Mesodermal cell (in vitro differentiated cells): ENCODE data around the gene DAPK1.

Experiments
- H3K27ac ChIP-seq: 2 replicates; pipeline ENCODE4 v1.7.0; 2013; ENCODE audit warnings: mild to moderate bottlenecking, low read depth, low read length, moderate library complexity; ENCODE audit not compliant: severe bottlenecking
- H3K36me3 ChIP-seq: 2 replicates; pipeline ENCODE4 v1.7.1; 2013; ENCODE audit warnings: mild to moderate bottlenecking, low read length, moderate library complexity; ENCODE audit not compliant: control insufficient read depth, insufficient read depth
- H3K4me1 ChIP-seq: one replicate; pipeline ENCODE4 v1.7.1; 2013; ENCODE audit warnings: mild to moderate bottlenecking, low read length; ENCODE audit not compliant: insufficient read depth, control insufficient read depth, poor library complexity, severe bottlenecking
- H3K4me3 ChIP-seq: 2 replicates; pipeline ENCODE4 v1.7.0; 2013; ENCODE audit warnings: low read length, control low read depth, mild to moderate bottlenecking; ENCODE audit not compliant: insufficient read depth, poor library complexity, severe bottlenecking; ENCODE audit errors: extremely low read depth
- H3K9me3 ChIP-seq: 2 replicates; pipeline ENCODE4 v1.7.1; 2013; ENCODE audit warnings: mild to moderate bottlenecking, low read length, moderate library complexity; ENCODE audit not compliant: control insufficient read depth
- WGBS, 2 experiments: methylation state at CpG; one replicate each; pipeline ENCODE4 v1.1.5; 2013; ENCODE audit warnings: missing lambda C conversion rate in 2 of 2; ENCODE audit not compliant: insufficient coverage in 2 of 2; 5-methylcytosine and 5-hydroxymethylcytosine counted together

Gene DAPK1

DNA sequence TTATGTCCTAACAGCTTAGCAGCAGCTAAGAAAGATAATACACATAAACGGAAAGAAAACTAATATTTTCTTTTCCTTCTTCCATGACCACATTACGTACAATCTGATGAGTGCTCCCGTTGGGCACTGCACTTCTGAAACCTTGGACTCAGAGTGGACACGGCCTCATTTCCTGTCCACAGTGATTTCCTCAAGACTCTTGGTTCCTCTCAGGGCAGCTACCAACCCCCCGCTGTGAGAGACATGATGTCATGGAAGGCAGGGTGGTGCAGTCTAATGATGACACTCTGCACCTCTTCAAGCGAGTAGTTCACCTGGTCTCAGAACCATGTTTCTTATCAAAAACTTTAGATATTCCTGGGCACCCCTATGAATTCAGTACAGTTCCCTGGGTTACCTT lies 159.5 kb downstream of the DAPK1 start:
- Histone ChIP-seq H3K27ac (no peak overlapping the region), H3K4me3 (no peak overlapping the region), H3K4me1 (peaks cover 11% of the 10 kb centered on the region), H3K36me3 (peaks cover 36% of the 10 kb centered on the region), H3K9me3 (no peaks in the 10 kb centered on the region)
- 89 to 92% methylated on average over 5 of the region's 6 CpGs for WGBS, 2 experiments

DNA sequence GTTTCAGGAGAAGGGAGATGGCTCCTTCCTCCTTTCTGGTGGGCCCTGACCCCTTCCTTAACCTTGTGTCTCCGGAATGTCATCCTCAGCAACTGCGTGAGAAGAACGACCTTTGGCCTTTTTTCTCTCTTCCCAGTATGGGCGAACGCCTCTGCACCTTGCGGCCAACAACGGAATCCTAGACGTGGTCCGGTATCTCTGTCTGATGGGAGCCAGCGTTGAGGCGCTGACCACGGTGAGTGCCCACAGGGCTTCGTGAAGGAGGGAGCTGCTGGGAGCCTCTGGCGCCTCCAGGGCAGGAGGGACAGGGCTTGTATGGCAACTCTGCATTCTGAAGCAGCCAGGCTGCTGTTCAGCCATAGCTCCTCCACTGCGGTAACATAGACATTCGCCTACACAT lies 160.2 kb downstream of the DAPK1 start:
- Histone ChIP-seq H3K9me3 (no peaks in the 10 kb centered on the region), H3K27ac (no peak overlapping the region), H3K4me1 (peaks cover 11% of the 10 kb centered on the region), H3K36me3 (peaks cover 36% of the 10 kb centered on the region), H3K4me3 (no peak overlapping the region)
- WGBS, 2 experiments, result 96 to 97% methylated on average over 14 to 16 of the region's 16 CpGs

DNA sequence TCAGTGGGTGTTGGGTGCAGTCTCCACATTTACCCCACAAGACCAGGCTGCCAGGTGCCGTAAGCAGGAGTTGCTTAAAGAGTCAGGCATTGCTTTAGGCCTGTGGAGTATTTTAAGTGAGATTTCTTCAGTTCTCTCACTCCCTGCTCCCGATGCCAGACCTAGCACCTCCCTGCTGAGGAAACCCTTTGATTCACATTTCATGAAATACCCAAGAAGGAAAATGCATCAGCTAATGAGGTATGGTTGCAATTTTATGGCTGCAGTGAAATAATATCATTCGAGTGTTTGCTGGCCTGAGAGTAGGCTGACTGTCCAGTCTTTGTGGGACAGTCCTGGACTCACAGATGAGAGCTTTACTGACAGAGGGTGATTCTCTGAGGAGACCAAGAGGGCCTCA lies 160.8 kb downstream of the DAPK1 start:
- Histone ChIP-seq H3K36me3 (peaks cover 36% of the 10 kb centered on the region), H3K4me1 (peaks cover 11% of the 10 kb centered on the region), H3K4me3 (no peak overlapping the region), H3K9me3 (no peaks in the 10 kb centered on the region), H3K27ac (no peak overlapping the region)
- 94 to 100% methylated on average over 1 of the region's 3 CpGs for WGBS, 2 experiments

DNA sequence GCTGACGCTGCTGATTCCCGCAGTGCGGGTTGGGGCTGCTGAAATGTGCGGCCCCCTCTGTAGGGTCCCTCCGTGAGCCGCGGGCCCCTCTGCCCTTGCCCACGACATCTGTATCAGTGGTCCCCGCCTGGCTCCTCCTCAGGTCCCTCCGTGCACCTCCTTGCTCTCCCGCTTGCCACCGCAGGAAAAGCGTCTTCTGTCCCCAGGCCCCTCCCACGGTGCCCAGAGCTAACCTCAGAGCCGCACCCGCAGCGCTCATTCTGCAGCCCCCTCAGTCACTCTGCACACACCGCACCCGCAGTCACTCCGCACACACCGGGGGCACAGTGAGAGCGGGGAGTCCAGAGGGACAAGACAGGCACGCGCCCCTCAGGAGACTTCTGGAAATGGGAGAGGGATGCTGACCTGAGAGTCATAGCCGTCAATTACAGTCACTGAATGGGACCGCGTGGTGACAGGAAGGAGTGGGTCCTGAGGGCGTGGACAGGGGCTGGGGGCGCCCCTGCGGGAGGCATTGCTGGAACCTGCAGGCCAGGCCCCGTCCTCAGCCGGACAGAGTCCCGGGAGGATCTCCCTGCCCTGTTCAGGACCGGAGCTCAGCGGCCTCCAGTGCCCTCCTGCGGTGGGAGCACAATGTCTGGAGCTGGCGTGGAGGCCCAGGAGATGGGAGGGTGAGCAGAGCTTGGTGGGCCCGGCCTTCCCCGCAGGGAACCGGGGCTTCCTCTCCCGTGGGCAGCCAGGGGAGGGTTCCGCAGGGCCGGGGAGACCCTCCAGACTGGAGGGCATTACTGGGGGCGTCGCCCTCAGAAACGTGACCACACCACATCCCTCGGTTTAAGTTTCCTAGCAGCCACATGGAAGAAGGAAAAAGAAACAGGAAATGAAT lies 162.1 kb downstream of the DAPK1 start:
- WGBS, 2 experiments, result 94 to 96% methylated on average over 34 to 35 of the region's 47 CpGs
- Histone ChIP-seq H3K27ac (no peak overlapping the region), H3K4me1 (peaks cover 11% of the 10 kb centered on the region), H3K36me3 (peaks cover 36% of the 10 kb centered on the region), H3K9me3 (no peaks in the 10 kb centered on the region), H3K4me3 (no peak overlapping the region)

DNA sequence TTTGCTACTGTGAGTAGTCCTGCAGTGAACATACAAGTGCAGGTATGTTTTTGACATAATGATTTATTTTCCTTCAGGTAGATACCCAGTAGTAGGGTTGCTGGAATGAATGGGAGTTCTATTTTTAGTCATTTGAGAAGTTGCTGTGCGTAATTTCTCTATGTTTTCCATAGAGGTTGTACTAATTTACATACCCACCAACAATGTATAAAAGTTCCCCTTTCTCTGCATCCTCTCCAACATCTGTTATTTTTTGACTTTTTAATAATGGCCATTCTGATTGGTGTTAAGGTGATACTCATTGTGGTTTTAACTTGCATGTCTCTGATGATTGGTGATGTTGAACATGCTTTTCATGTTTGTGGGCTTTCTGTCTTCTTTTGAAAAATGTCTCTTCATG lies 163.6 kb downstream of the DAPK1 start:
- H3K4me1 ChIP-seq, result peaks cover 9% of the 10 kb centered on the region
- no CpG with 5 or more reads among the region's 1 CpG for WGBS, 2 experiments
- peaks cover 44% of the 10 kb centered on the region for H3K36me3 ChIP-seq
- no peak overlapping the region for H3K4me3 ChIP-seq
- H3K27ac ChIP-seq, result no peak overlapping the region
- no peaks in the 10 kb centered on the region for H3K9me3 ChIP-seq

DNA sequence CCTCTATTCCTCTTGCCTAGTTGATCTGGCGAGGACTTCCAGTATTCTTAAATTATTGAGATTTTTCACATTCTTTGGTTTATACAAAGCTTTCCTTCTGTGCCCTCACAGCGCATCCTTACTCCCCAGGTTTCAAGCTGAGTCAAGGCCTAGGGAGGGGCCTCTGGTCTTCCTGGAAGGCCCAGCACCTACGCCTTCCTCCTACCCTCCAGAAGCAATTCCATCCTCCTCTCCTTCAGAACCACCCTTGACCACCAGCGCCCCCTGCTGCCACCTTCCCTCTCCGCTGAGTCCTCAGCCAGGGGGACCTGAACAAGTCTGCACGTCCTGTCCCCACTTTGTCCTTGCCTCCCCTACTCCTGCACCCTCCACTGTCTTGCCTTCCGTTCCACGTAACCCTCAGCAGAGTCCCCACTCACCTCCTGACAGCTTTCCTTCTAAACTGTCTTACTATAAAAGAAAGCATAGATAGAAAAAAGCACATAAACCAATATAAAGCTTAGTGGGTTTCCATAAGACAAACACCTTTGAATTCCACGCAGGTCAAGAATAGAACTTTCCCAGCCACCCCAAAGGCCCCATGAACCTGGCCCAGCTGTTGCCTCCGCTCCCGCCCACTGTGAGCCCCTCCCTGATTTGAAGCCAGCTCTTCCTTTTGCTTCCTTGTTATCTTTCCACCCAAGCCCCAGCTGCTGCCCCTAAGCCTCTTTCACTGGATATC lies 165.3 kb downstream of the DAPK1 start:
- WGBS, 2 experiments, result 50 to 78% methylated on average over 5 to 6 of the region's 11 CpGs

DNA sequence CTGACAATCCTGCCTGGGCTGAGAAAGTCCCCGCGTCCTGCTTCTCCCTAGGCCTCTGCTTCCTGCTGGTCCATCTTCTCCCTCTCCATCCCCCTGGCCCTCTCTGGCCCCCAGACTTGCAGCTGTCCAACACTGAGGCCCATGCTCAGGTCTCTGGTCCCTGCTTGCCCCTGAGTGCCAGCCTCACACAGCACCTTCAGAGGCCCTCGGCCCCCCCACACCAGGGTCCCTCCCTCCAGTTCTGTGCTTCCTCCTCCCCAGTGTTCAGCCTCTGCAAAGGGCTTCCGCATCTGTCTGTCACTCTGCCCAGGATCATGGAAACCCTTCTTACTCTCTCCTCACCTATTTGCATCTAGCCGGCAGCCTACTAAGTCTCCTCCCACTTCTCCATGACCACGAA lies 165.9 kb downstream of the DAPK1 start:
- WGBS, 2 experiments, result 85 to 98% methylated on average over 4 to 6 of the region's 6 CpGs
- Histone ChIP-seq H3K27ac (no peak overlapping the region), H3K9me3 (peaks cover 9% of the 10 kb centered on the region), H3K4me1 (no peaks in the 10 kb centered on the region), H3K4me3 (no peak overlapping the region), H3K36me3 (peaks cover 53% of the 10 kb centered on the region)

More for the DNA sequence above, 165.3 kb downstream of the DAPK1 start:
- Histone ChIP-seq H3K9me3 (peaks cover 9% of the 10 kb centered on the region), H3K36me3 (peaks cover 53% of the 10 kb centered on the region), H3K27ac (no peak overlapping the region), H3K4me1 (no peaks in the 10 kb centered on the region), H3K4me3 (no peak overlapping the region)

DNA sequence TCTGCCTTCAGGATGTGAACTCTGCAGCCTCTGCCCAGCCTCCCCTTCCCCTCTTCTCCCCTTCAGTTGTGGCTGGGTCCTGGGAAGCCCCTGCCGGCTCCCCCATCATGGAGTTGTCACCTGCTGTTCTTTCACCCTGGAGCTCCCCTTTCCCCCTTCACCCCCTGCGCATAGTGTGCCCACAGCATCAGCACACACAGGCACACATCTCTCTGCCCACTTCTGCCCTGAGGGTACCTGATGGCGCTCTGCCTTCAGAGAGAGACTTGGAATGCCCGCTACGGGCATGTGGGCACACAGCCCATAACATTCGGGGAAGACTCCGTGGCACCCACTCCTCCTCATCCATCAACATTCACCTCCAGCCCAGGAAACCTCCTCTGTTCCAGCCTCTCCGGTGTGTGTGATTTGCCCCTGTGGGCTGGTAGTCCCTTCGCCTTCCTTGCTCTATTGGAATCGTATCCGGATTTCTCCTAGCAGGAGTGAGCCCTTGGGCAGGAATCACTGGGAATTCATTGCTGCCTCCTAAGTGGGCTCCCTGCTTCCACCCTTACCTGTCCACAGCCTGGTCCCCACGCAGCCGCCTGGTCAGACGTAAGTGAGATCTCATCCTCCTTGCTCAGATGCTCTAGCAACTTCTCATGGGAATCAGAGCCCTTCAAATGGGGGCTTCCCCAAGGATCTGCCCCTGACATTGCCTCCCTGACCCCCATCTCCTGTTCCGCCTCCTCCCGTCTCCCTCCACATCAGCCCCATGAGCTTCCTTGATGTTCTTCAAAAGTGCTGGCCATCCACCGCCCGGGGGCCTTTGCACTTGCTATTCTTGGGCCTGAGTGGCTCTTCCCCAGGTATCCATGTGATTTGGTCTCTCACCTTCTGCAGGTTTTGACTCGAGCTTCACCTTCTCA lies 166.7 kb downstream of the DAPK1 start:
- 93 to 94% methylated on average over 18 to 19 of the region's 19 CpGs for WGBS, 2 experiments
- Histone ChIP-seq H3K36me3 (peaks cover 50% of the 10 kb centered on the region), H3K4me3 (no peak overlapping the region), H3K4me1 (no peaks in the 10 kb centered on the region), H3K27ac (no peak overlapping the region), H3K9me3 (peaks cover 9% of the 10 kb centered on the region)

DNA sequence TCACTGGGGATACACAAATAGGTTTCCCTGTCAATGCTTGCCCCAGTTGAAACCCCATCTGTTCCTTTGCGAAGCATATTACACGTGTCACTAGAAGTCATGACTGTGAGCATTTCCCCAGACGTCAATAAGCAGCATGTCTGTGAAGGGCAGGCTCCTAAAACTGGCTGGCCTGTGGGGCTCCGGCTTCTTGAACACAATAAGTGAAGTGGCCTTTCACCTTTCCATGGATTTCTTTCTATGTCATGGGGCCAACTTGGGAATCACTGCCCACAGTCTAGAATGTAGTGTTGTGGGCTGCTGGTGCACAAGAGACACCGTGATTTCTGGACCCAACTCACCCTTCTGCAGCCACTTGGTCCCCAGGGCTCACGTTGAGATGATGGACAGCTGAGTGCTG lies 167.8 kb downstream of the DAPK1 start:
- Histone ChIP-seq H3K4me3 (no peak overlapping the region), H3K27ac (no peak overlapping the region), H3K36me3 (peaks cover 50% of the 10 kb centered on the region), H3K4me1 (no peaks in the 10 kb centered on the region), H3K9me3 (peaks cover 9% of the 10 kb centered on the region)
- WGBS, 2 experiments, result 93 to 96% methylated on average over 5 to 6 of the region's 6 CpGs

DNA sequence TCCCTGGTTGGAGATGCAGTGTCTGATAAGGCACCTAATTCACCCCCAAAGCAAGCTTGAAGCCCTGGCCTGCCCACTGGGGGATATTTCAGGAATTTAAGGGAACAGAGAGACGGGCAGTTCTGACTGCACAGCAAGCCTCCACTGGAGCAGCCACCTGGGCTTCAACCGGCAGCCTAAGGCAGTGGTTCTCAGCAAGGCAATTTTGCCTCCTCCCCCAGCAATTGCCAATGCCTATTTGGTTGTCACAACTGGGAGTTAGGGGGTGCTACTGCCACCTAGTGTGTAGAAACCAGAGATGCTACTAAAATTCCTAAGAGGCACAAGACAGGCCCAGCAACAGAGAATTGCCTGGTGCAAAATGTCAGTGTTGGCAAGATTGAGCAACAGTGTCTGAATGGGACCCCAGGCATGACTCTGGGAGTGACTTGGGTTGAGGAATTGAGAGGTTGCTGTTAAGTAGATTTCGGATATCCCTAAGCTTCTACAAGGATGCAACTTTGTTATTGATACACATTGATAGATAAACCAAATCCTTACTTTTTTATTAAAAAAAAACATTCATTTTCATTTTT lies 169.6 kb downstream of the DAPK1 start:
- Histone ChIP-seq H3K27ac (no peak overlapping the region), H3K4me1 (no peaks in the 10 kb centered on the region), H3K36me3 (peaks cover 54% of the 10 kb centered on the region), H3K4me3 (no peak overlapping the region), H3K9me3 (peaks cover 9% of the 10 kb centered on the region)
- 83 to 100% methylated on average over 1 of the region's 3 CpGs for WGBS, 2 experiments
